ENCODE data around the gene PPP2R5C.

DNA sequence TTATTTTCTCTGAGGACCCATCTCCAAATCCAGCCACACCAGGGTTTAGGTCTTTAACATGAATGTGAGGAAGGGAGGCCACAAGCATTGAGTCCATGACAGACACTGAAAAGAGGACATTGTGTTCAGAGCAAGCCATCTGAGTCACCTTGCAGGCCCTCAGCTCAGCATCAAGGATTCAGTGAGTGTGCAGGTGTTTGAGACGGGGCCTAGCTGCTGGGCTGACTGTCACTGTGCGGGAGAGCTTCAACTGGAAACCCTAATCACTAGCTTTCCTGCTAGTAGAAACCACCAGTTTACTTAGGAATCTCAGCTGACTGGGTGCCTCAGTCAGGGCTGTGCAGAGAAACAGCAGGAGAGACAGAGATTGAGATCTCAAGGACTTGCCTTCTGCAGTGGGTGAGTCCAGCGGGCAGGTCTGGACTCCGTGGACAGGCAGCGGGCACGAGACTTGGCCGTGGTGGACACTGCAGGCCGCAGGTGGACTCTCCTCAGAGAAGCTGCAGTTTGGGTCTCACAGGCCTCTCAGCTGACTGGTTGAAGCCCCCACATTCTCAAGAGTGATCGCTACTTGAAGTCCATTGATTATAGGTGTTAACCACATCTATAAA is 116.8 kb downstream of the PPP2R5C start:
- TF ChIP-seq, protein P1, sequence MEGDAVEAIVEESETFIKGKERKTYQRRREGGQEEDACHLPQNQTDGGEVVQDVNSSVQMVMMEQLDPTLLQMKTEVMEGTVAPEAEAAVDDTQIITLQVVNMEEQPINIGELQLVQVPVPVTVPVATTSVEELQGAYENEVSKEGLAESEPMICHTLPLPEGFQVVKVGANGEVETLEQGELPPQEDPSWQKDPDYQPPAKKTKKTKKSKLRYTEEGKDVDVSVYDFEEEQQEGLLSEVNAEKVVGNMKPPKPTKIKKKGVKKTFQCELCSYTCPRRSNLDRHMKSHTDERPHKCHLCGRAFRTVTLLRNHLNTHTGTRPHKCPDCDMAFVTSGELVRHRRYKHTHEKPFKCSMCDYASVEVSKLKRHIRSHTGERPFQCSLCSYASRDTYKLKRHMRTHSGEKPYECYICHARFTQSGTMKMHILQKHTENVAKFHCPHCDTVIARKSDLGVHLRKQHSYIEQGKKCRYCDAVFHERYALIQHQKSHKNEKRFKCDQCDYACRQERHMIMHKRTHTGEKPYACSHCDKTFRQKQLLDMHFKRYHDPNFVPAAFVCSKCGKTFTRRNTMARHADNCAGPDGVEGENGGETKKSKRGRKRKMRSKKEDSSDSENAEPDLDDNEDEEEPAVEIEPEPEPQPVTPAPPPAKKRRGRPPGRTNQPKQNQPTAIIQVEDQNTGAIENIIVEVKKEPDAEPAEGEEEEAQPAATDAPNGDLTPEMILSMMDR (IDR thresholded peaks at IDR 0.05): no peak
- TF ChIP-seq POLR2A (IDR thresholded peaks at IDR 0.05): no peak

Measured in testis (tissue), 2 donors.